OCI-LY7 (cell line): Measurements from ENCODE around the gene RSPRY1. TPM values are rescaled to one million over a fixed set of nuclear protein-coding genes. Genes with fewer than 3 reads are reported as not detected.

Source experiments
- BruUV-seq: library from RNA; stranded (reverse); fragments of 400-500 nt; replicated peaks from 2 replicates; lab custom pipeline; 2021; lab: Mats Ljungman, UMichigan
- CTCF ChIA-PET: fragments of 300-600 bp; sonication (Branson Sonifier 250); formaldehyde crosslinking; loops from one replicate; lab custom pipeline; 2022; ENCODE audit warnings: antibody characterized with exemption; ENCODE audit not compliant: unreplicated experiment; lab: Charles Lee
- POLR2A ChIA-PET: fragments of 300-600 bp; sonication (Branson Sonifier 250); formaldehyde crosslinking; loops from one replicate; lab custom pipeline; 2022; ENCODE audit warnings: antibody characterized with exemption; lab: Charles Lee
- DNase-seq: peaks from one replicate; pipeline ENCODE4 v3.0.0-alpha.2; 2015; ENCODE audit warnings: low spot score
- H2AFZ ChIP-seq: fragments of 200-600 bp; sonication (generic), shearing (Covaris generic); 2 replicates; pipeline ENCODE4 v1.6.1; 2014; ENCODE audit warnings: mild to moderate bottlenecking, antibody characterized with exemption, low read length, moderate library complexity
- H3K27ac ChIP-seq: fragments of 200-600 bp; sonication (generic); 2 replicates; pipeline ENCODE4 v1.5.1; 2014; ENCODE audit warnings: mixed run types, low read depth, mild to moderate bottlenecking, moderate library complexity, low read length, inconsistent platforms; ENCODE audit not compliant: poor library complexity, severe bottlenecking
- H3K36me3 ChIP-seq: fragments of 200-600 bp; sonication (generic); 2 replicates; pipeline ENCODE4 v1.6.1; 2014; ENCODE audit warnings: mild to moderate bottlenecking, antibody characterized with exemption, low read length, moderate library complexity, mixed read lengths; ENCODE audit not compliant: insufficient read depth
- H3K4me1 ChIP-seq: fragments of 200-600 bp; sonication (generic); 2 replicates; pipeline ENCODE4 v1.5.1; 2014; ENCODE audit warnings: mild to moderate bottlenecking, low read length; ENCODE audit not compliant: insufficient read depth, poor library complexity, severe bottlenecking
- H3K4me2 ChIP-seq: fragments of 200-600 bp; sonication (generic); 2 replicates; pipeline ENCODE4 v1.6.1; 2014; ENCODE audit warnings: mild to moderate bottlenecking, low read length
- H3K4me3 ChIP-seq: fragments of 200-600 bp; sonication (generic); 2 replicates; pipeline ENCODE4 v1.5.1; 2014; ENCODE audit warnings: mild to moderate bottlenecking, low read depth, low read length; ENCODE audit not compliant: poor library complexity, severe bottlenecking
- H3K79me2 ChIP-seq: fragments of 200-600 bp; sonication (generic); 2 replicates; pipeline ENCODE4 v1.6.1; 2016; ENCODE audit warnings: low read depth, mild to moderate bottlenecking, low read length, moderate library complexity, mixed read lengths; ENCODE audit not compliant: insufficient read depth
- H3K9me2 ChIP-seq: fragments of 200-600 bp; sonication (generic); 2 replicates; pipeline ENCODE4 v1.6.1; 2016; ENCODE audit warnings: mild to moderate bottlenecking, low read length, mixed read lengths; ENCODE audit not compliant: insufficient read depth
- H3K9me3 ChIP-seq: fragments of 200-600 bp; sonication (generic); 2 replicates; pipeline ENCODE4 v1.6.1; 2014; ENCODE audit warnings: mild to moderate bottlenecking, mixed run types, low read length, mixed read lengths
- H4K20me1 ChIP-seq: fragments of 200-600 bp; sonication (generic); 2 replicates; pipeline ENCODE4 v1.6.1; 2014; ENCODE audit warnings: mild to moderate bottlenecking, antibody characterized with exemption, low read length, moderate library complexity, mixed read lengths; ENCODE audit not compliant: insufficient read depth
- CTCF ChIP-seq: fragments of 200-600 bp; sonication (generic); conservative IDR thresholded peaks from 2 replicates; pipeline ENCODE4 v1.5.1; 2014; ENCODE audit warnings: mild to moderate bottlenecking, antibody characterized with exemption, low read length, moderate library complexity, mixed read lengths
- EZH2phosphoT487 ChIP-seq: fragments of 200-600 bp; sonication (generic); IDR thresholded peaks from 2 replicates; pipeline ENCODE4 v1.6.1; 2018; ENCODE audit warnings: low read depth, borderline replicate concordance, mild to moderate bottlenecking, mixed run types, antibody characterized with exemption, low read length, moderate library complexity, mixed read lengths
- intact Hi-C: fragments of 100-400 bp; cut with micrococcal nuclease; formaldehyde crosslinking; loops from one replicate; pipeline ENCODE4 v1.10.0; 2022; ENCODE audit not compliant: unreplicated experiment
- total RNA-seq, 2 experiments: library from RNA; depleted of rRNA in 1 of 2; stranded (reverse); fragments of >200 nt in 1 of 2; shearing (Covaris generic) in 1 of 2; gene quantifications; 2 replicates each; pipeline ENCODE4 v1.2.3, GENCODE V29; 2014 to 2022

RSPRY1 gene
- total RNA-seq, 2 experiments from 2014 or later = 17.1 to 25.2 TPM

- TF ChIP-seq CTCF (no peak), EZH2phosphoT487 (no peak)
- no peak overlapping the region for H3K4me2 ChIP-seq
- peaks cover 7% of the 10 kb centered on the region; the same call in 1 of the 2 replicates for H3K36me3 ChIP-seq
- no peak overlapping the region for H3K27ac ChIP-seq
- no peaks in the 10 kb centered on the region for H3K9me2 ChIP-seq
- H3K79me2 ChIP-seq = no peaks in the 10 kb centered on the region
- peaks cover 9% of the 10 kb centered on the region for H3K4me1 ChIP-seq
- no peak overlapping the region for H3K4me3 ChIP-seq
- no peak overlapping the region for H2AFZ ChIP-seq
- no peaks in the 10 kb centered on the region for H4K20me1 ChIP-seq
- CTCF ChIA-PET = no interaction called here
- DNase-seq = no peak
- BruUV-seq = no TSS peak
- intact Hi-C loops = no loop called here
- POLR2A ChIA-PET = no interaction called here
- H3K9me3 ChIP-seq = no peaks in the 10 kb centered on the region
Measured at GRCh38 chr16:57258226-57258909, 72.2 kb downstream of the RSPRY1 start.

DNA sequence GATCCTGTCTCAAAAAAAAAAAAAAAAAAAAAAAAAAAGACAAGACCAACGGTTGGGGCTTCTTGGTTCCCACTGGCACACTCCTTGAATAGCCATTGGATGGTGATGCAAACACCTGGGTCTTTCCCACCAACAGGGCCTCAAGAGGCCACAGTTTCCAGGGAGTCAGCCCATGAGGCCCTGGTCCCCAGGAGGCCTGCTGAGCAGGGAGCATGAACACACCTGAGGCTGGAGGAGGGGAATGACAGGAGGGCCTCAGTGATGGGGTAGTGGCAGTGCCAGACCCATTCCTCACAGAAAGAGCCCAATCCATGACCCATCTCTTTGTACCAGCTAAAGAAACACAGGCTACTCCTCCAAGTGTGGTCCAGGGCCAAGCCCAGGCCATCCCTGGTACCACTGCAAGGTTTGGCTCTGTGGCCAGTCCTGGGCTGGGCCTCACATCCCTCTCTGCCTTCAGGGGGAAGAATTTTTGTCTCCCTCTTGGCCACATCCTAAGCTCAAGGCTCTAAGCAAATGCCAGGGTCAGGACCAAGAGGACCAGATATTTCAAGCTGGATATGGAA lies 72.9 kb downstream of the RSPRY1 start:
- BruUV-seq = no TSS peak
- CTCF ChIA-PET = no interaction called here
- no peaks in the 10 kb centered on the region for H3K9me2 ChIP-seq
- H3K4me3 ChIP-seq = no peak overlapping the region
- POLR2A ChIA-PET = interaction anchor here (0.6 kb wide), 1 partner anchor 118 kb away, joined by 3 read pairs; no protein-coding TSS in a partner anchor
- H3K36me3 ChIP-seq = peaks cover under 1% of the 10 kb centered on the region; the same call in 1 of the 2 replicates
- no peaks in the 10 kb centered on the region for H4K20me1 ChIP-seq
- H2AFZ ChIP-seq = no peak overlapping the region
- no peaks in the 10 kb centered on the region for H3K9me3 ChIP-seq
- TF ChIP-seq CTCF (no peak), EZH2phosphoT487 (no peak)
- no peak for DNase-seq
- intact Hi-C loops = no loop called here
- no peak overlapping the region for H3K4me2 ChIP-seq
- peaks cover 9% of the 10 kb centered on the region for H3K4me1 ChIP-seq
- H3K79me2 ChIP-seq = no peaks in the 10 kb centered on the region
- H3K27ac ChIP-seq = no peak overlapping the region
